CD4-positive, alpha-beta T cell (primary cell): ENCODE measurements around the gene SIGLEC6. TPM values are rescaled to one million over a fixed set of nuclear protein-coding genes. Genes with fewer than 3 reads are reported as not detected.

ENCODE experiments used
- ATAC-seq: fragments of 200-7000 bp; cut with Tn5 transposase; one replicate; pipeline ENCODE4 v1.10.0; 2022; ENCODE audit warnings: mild to moderate bottlenecking; ENCODE audit not compliant: poor library complexity
- CTCF ChIA-PET: fragments of 350-600 bp; sonication (Branson Sonifier 250); formaldehyde crosslinking; loops from one replicate; lab custom pipeline; 2021; ENCODE audit warnings: antibody characterized with exemption, inconsistent platforms; lab: Charles Lee
- POLR2A ChIA-PET: fragments of 350-600 bp; sonication (Branson Sonifier 250); formaldehyde crosslinking; loops from one replicate; lab custom pipeline; 2021; ENCODE audit warnings: antibody characterized with exemption, inconsistent platforms; lab: Charles Lee
- DNase-seq, 14 experiments: peaks; one replicate each; pipeline ENCODE4 v3.0.0-alpha.2; 2013 to 2020; ENCODE audit warnings: mixed read lengths in 2 of 14
- H3K27ac ChIP-seq, 2 donors: one replicate each; pipeline versions ENCODE4 v1.5.1 to v1.7.0; 2013; ENCODE audit warnings: low read length in 2 of 2, low read depth in 1 of 2, mild to moderate bottlenecking in 1 of 2
- H3K27me3 ChIP-seq, 2 experiments: 1 replicate in 1 of 2; 2 replicates in 1 of 2; pipeline versions ENCODE4 v1.6.1 to v1.7.0; 2013; ENCODE audit warnings: low read length in 2 of 2, control low read depth in 1 of 2, mild to moderate bottlenecking in 1 of 2, moderate library complexity in 1 of 2; ENCODE audit not compliant: insufficient read depth in 2 of 2, control insufficient read depth in 1 of 2
- H3K36me3 ChIP-seq: one replicate; pipeline ENCODE4 v1.6.1; 2013; ENCODE audit warnings: low read length, control low read depth; ENCODE audit not compliant: insufficient read depth
- H3K4me1 ChIP-seq: one replicate; pipeline ENCODE4 v1.6.1; 2013; ENCODE audit warnings: low read length, control low read depth; ENCODE audit not compliant: insufficient read depth
- H3K4me3 ChIP-seq: one replicate; pipeline ENCODE4 v1.5.1; 2013; ENCODE audit warnings: mild to moderate bottlenecking, low read length, moderate library complexity
- H3K9me3 ChIP-seq, 2 experiments: 1 replicate in 1 of 2; 2 replicates in 1 of 2; pipeline versions ENCODE4 v1.6.1 to v1.7.0; 2013; ENCODE audit warnings: low read length in 2 of 2, mild to moderate bottlenecking in 2 of 2, control low read depth in 1 of 2, moderate library complexity in 1 of 2; ENCODE audit not compliant: control insufficient read depth in 1 of 2, insufficient read depth in 1 of 2
- H3K27ac Mint-ChIP-seq: one replicate; pipeline ENCODE4 v1.8.0; 2020; ENCODE audit warnings: mixed read lengths
- H3K27me3 Mint-ChIP-seq: one replicate; pipeline ENCODE4 v1.8.0; 2021; ENCODE audit warnings: mixed read lengths
- H3K36me3 Mint-ChIP-seq: one replicate; pipeline ENCODE4 v1.8.0; 2021; ENCODE audit warnings: low read depth, mixed read lengths
- H3K4me1 Mint-ChIP-seq: one replicate; pipeline ENCODE4 v1.8.0; 2021; ENCODE audit warnings: low read depth, mixed read lengths
- H3K4me3 Mint-ChIP-seq: one replicate; pipeline ENCODE4 v1.8.0; 2020; ENCODE audit warnings: mild to moderate bottlenecking, mixed read lengths
- H3K9me3 Mint-ChIP-seq: one replicate; pipeline ENCODE4 v1.8.0; 2020; ENCODE audit warnings: mixed read lengths
- CTCF ChIP-seq: fragments of 200-600 bp; IDR thresholded peaks from one replicate; pipeline ENCODE4 v1.8.0; 2022; ENCODE audit warnings: antibody characterized with exemption, mild to moderate bottlenecking
- intact Hi-C, 2 experiments: fragments of 100-400 bp; cut with DNase I in 1 of 2; cut with micrococcal nuclease in 1 of 2; formaldehyde crosslinking; loops; one replicate each; pipeline versions ENCODE4 v1.15.1 to v1.9.0; 2023 to 2025; cut with DNase I, micrococcal nuclease
- total RNA-seq, 174 experiments: library from RNA in 2 of 174; stranded (reverse) in 2 of 174; gene quantifications; one replicate each; pipeline ENCODE4 v1.2.3 and lab custom pipeline; 2021 to 2026

SIGLEC6 gene
- total RNA-seq, 2 experiments from 2014 or later: 0.14 to 0.36 TPM

DNA sequence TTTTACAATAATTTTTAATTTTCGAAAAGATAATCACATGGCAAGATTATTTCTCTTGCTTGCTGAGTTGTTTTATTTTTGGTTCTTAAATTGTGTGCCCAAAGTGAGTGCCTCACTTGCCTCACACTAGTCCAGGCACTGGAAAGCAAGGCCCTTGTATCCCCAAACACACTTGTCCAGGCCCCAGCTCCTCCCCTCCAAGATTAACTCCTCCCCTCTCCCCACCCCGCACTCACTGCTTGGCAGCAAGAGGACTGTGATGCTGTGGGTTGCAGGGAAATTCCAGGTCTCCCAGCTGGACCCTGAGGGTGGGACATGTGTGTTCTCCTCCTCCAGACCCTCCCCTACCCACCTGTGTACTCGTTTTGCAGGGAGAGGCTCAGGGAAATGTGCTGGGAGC lies 33.8 kb downstream of the SIGLEC6 start:
- no peaks in the 10 kb centered on the region for H3K9me3 ChIP-seq
- Mint-ChIP-seq H3K4me1 (peaks cover 6% of the 10 kb centered on the region), H3K27ac (no peak overlapping the region), H3K36me3 (no peaks in the 10 kb centered on the region), H3K4me3 (no peak overlapping the region), H3K27me3 (peaks cover 20% of the 10 kb centered on the region), H3K9me3 (no peaks in the 10 kb centered on the region)
- no peak overlapping the region for H3K4me3 ChIP-seq
- no peak overlapping the region for H3K27ac ChIP-seq
- H3K36me3 ChIP-seq: no peaks in the 10 kb centered on the region
- DNase-seq (no peak), ATAC-seq (no peak)
- ChIA-PET CTCF (interaction anchor here (0.6 kb wide), 1 partner anchor 161 kb away, joined by 3 read pairs; no protein-coding TSS in a partner anchor), POLR2A (no interaction called here)
- H3K4me1 ChIP-seq: peaks cover 10% of the 10 kb centered on the region
- no peak for TF ChIP-seq CTCF
- intact Hi-C loops: no loop called here
- H3K27me3 ChIP-seq: no peaks in the 10 kb centered on the region

- peaks cover 0 to 2% of the 10 kb centered on the region in 2 experiments for H3K27me3 ChIP-seq
- TF ChIP-seq CTCF: no peak
- H3K9me3 ChIP-seq: peaks cover 0 to 5% of the 10 kb centered on the region in 2 experiments
- Mint-ChIP-seq H3K4me3 (no peak overlapping the region), H3K27ac (no peak overlapping the region), H3K4me1 (no peaks in the 10 kb centered on the region), H3K27me3 (peaks cover 20% of the 10 kb centered on the region), H3K36me3 (no peaks in the 10 kb centered on the region), H3K9me3 (no peaks in the 10 kb centered on the region)
- no peaks in the 10 kb centered on the region for H3K4me1 ChIP-seq
- no peak overlapping the region for H3K27ac ChIP-seq
- H3K36me3 ChIP-seq: no peaks in the 10 kb centered on the region
- POLR2A ChIA-PET: no interaction called here
- DNase-seq (no peak), ATAC-seq (no peak)
- no peak overlapping the region for H3K4me3 ChIP-seq
- CTCF ChIA-PET: no interaction called here
- intact Hi-C loops: no loop called here
Measured at GRCh38 chr19:51493776-51494175, 37.7 kb downstream of the SIGLEC6 start.

DNA sequence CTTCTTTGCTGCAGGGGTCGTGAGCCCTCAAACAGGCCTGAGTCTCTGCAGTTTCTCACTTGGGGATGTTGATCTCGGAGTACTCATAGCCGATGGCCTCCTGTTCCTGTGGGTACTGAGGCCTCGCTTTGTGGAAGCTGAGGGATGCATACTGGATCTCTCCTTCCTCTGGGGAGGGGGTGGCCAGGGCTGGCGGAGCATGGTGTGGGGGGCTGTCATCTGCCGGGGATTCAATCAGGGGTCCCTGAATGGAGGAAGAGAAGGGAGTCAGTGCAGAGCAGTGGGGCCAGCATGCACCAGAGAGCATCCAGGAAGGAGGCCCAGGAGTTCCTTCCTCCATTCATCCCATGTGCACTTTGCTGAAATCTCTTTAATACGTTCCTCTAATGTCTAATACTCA lies 39.9 kb downstream of the SIGLEC6 start:
- CTCF ChIA-PET: no interaction called here
- Histone ChIP-seq H3K27ac (no peak overlapping the region), H3K27me3 (peaks cover 0 to 2% of the 10 kb centered on the region in 2 experiments), H3K36me3 (no peaks in the 10 kb centered on the region), H3K4me1 (no peaks in the 10 kb centered on the region), H3K9me3 (peaks cover 0 to 5% of the 10 kb centered on the region in 2 experiments), H3K4me3 (no peak overlapping the region)
- ATAC-seq: no peak
- no peak for TF ChIP-seq CTCF
- no peaks in the 10 kb centered on the region for H3K36me3 Mint-ChIP-seq
- no peak for DNase-seq
- H3K27ac Mint-ChIP-seq: no peak overlapping the region
- H3K27me3 Mint-ChIP-seq: peaks cover 13% of the 10 kb centered on the region
- H3K4me1 Mint-ChIP-seq: no peaks in the 10 kb centered on the region
- no peak overlapping the region for H3K4me3 Mint-ChIP-seq
- intact Hi-C loops: no loop called here
- no peaks in the 10 kb centered on the region for H3K9me3 Mint-ChIP-seq
- POLR2A ChIA-PET: no interaction called here
